Calu3 (cell line): ENCODE data around the gene FAM98C. TPM values are rescaled to one million over a fixed set of nuclear protein-coding genes. Genes with fewer than 3 reads are reported as not detected.

Experiments used
- BruUV-seq: library from RNA; stranded (reverse); fragments of 400-500 nt; replicated peaks from 2 replicates; lab custom pipeline; 2021; lab: Mats Ljungman, UMichigan
- CTCF ChIA-PET: fragments of 300-600 bp; sonication (Branson Sonifier 250); formaldehyde crosslinking; loops from one replicate; lab custom pipeline; 2022; ENCODE audit warnings: antibody characterized with exemption; lab: Charles Lee
- DNase-seq: peaks from one replicate; pipeline ENCODE4 v3.0.0; 2022
- H3K27ac Mint-ChIP-seq: one replicate; pipeline ENCODE4 v1.8.0; 2022; ENCODE audit warnings: mixed read lengths; ENCODE audit not compliant: unreplicated experiment
- H3K27me3 Mint-ChIP-seq: one replicate; pipeline ENCODE4 v1.8.0; 2022; ENCODE audit warnings: mixed read lengths; ENCODE audit not compliant: unreplicated experiment
- H3K36me3 Mint-ChIP-seq: one replicate; pipeline ENCODE4 v1.8.0; 2022; ENCODE audit warnings: mild to moderate bottlenecking, moderate library complexity, mixed read lengths; ENCODE audit not compliant: insufficient read depth, unreplicated experiment
- H3K4me1 Mint-ChIP-seq: one replicate; pipeline ENCODE4 v1.8.0; 2022; ENCODE audit warnings: mild to moderate bottlenecking, low read depth, mixed read lengths; ENCODE audit not compliant: unreplicated experiment
- H3K4me3 Mint-ChIP-seq: one replicate; pipeline ENCODE4 v1.8.0; 2022; ENCODE audit warnings: mild to moderate bottlenecking, low read depth, moderate library complexity, mixed read lengths; ENCODE audit not compliant: unreplicated experiment
- H3K9me3 Mint-ChIP-seq: one replicate; pipeline ENCODE4 v1.8.0; 2022; ENCODE audit warnings: low read depth, mixed read lengths; ENCODE audit not compliant: unreplicated experiment
- CTCF ChIP-seq: fragments of 200-600 bp; IDR thresholded peaks from one replicate; pipeline ENCODE4 v1.8.0; 2022; ENCODE audit warnings: antibody characterized with exemption; ENCODE audit not compliant: unreplicated experiment
- intact Hi-C: fragments of 100-400 bp; cut with micrococcal nuclease; formaldehyde crosslinking; loops from one replicate; pipeline ENCODE4 v1.10.0; 2022; ENCODE audit not compliant: unreplicated experiment
- total RNA-seq: library from RNA; stranded (reverse); gene quantifications from 2 replicates; pipeline ENCODE4 v1.2.3, GENCODE V29; 2022

Gene FAM98C
- total RNA-seq, 1 experiment from 2014 or later = 31.4 TPM

GRCh38 chr19:38386971-38387549 lies 15.8 kb upstream of the FAM98C start:
- Mint-ChIP-seq H3K4me1 (peaks cover 15% of the 10 kb centered on the region), H3K27ac (peak overlapping the region; percentile 75), H3K4me3 (peak overlapping the region; percentile 75), H3K36me3 (peaks cover 65% of the 10 kb centered on the region), H3K9me3 (no peaks in the 10 kb centered on the region), H3K27me3 (peaks cover 16% of the 10 kb centered on the region)
- intact Hi-C loops = no loop called here
- no peak for DNase-seq
- BruUV-seq = no TSS peak
- CTCF ChIA-PET = interaction anchor here (0.6 to 2.1 kb wide), 6 partner anchors 11 to 573 kb away, joined by 4 to 23 read pairs (median 5); partner anchors contain the start of genes CATSPERG, FAM98C and PSMD8
- TF ChIP-seq CTCF = no peak

- no TSS peak for BruUV-seq
- Mint-ChIP-seq H3K4me1 (peaks cover 19% of the 10 kb centered on the region), H3K4me3 (peak within 1 kb of the TSS; percentile 75), H3K9me3 (no peaks in the 10 kb centered on the region), H3K27me3 (peaks cover 16% of the 10 kb centered on the region), H3K27ac (peak within 1 kb of the TSS; percentile 75), H3K36me3 (peaks cover 58% of the 10 kb centered on the region)
- TF ChIP-seq CTCF = no peak
- intact Hi-C loops = no loop called here
- peak; percentile 92 for DNase-seq
- CTCF ChIA-PET = interaction anchor here (0.6 to 2.1 kb wide), 9 partner anchors 9 to 543 kb away, joined by 3 to 23 read pairs (median 5); partner anchors contain the start of genes CATSPERG, FAM98C, MRPS12 and PSMD8
Measured at GRCh38 chr19:38387550-38388348, 15.1 kb upstream of the FAM98C start, which contains the start of gene GGN. TSS of gene GGN (minus strand) at chr19:38388034. CDS start at chr19:38387261, 773 bp downstream.

- intact Hi-C loops = no loop called here
- Mint-ChIP-seq H3K9me3 (no peaks in the 10 kb centered on the region), H3K4me1 (peaks cover 25% of the 10 kb centered on the region), H3K4me3 (peak within 1 kb of the TSS; percentile 75), H3K27me3 (peaks cover 16% of the 10 kb centered on the region), H3K36me3 (peaks cover 51% of the 10 kb centered on the region), H3K27ac (peak within 1 kb of the TSS; percentile 75)
- CTCF ChIA-PET = interaction anchor here (0.7 to 2.1 kb wide), 6 partner anchors 10 to 542 kb away, joined by 3 to 23 read pairs (median 5); partner anchors contain the start of genes FAM98C, MRPS12, PSMD8 and SARS2
- no TSS peak for BruUV-seq
- no peak for DNase-seq
- no peak for TF ChIP-seq CTCF
Measured at GRCh38 chr19:38388349-38389100, 14.4 kb upstream of the FAM98C start, which contains the start of gene SPRED3. TSS of gene SPRED3 (plus strand) at chr19:38388697. CDS start at chr19:38390303, 1,606 bp downstream.
